CD4-positive, alpha-beta T cell (primary cell): ENCODE measurements around the gene PRKCQ. TPM values are rescaled to one million over a fixed set of nuclear protein-coding genes. Genes with fewer than 3 reads are reported as not detected.

Experiments
- ATAC-seq: fragments of 200-7000 bp; cut with Tn5 transposase; one replicate; pipeline ENCODE4 v1.10.0; 2022; ENCODE audit warnings: mild to moderate bottlenecking; ENCODE audit not compliant: poor library complexity
- CTCF ChIA-PET: fragments of 350-600 bp; sonication (Branson Sonifier 250); formaldehyde crosslinking; loops from one replicate; lab custom pipeline; 2021; ENCODE audit warnings: antibody characterized with exemption, inconsistent platforms; lab: Charles Lee
- POLR2A ChIA-PET: fragments of 350-600 bp; sonication (Branson Sonifier 250); formaldehyde crosslinking; loops from one replicate; lab custom pipeline; 2021; ENCODE audit warnings: antibody characterized with exemption, inconsistent platforms; lab: Charles Lee
- DNase-seq, 14 experiments: peaks; one replicate each; pipeline ENCODE4 v3.0.0-alpha.2; 2013 to 2020; ENCODE audit warnings: mixed read lengths in 2 of 14
- H3K27ac ChIP-seq, 2 donors: one replicate each; pipeline versions ENCODE4 v1.5.1 to v1.7.0; 2013; ENCODE audit warnings: low read length in 2 of 2, low read depth in 1 of 2, mild to moderate bottlenecking in 1 of 2
- H3K27me3 ChIP-seq, 2 experiments: 1 replicate in 1 of 2; 2 replicates in 1 of 2; pipeline versions ENCODE4 v1.6.1 to v1.7.0; 2013; ENCODE audit warnings: low read length in 2 of 2, control low read depth in 1 of 2, mild to moderate bottlenecking in 1 of 2, moderate library complexity in 1 of 2; ENCODE audit not compliant: insufficient read depth in 2 of 2, control insufficient read depth in 1 of 2
- H3K36me3 ChIP-seq: one replicate; pipeline ENCODE4 v1.6.1; 2013; ENCODE audit warnings: low read length, control low read depth; ENCODE audit not compliant: insufficient read depth
- H3K4me1 ChIP-seq: one replicate; pipeline ENCODE4 v1.6.1; 2013; ENCODE audit warnings: low read length, control low read depth; ENCODE audit not compliant: insufficient read depth
- H3K4me3 ChIP-seq: one replicate; pipeline ENCODE4 v1.5.1; 2013; ENCODE audit warnings: mild to moderate bottlenecking, low read length, moderate library complexity
- H3K9me3 ChIP-seq, 2 experiments: 1 replicate in 1 of 2; 2 replicates in 1 of 2; pipeline versions ENCODE4 v1.6.1 to v1.7.0; 2013; ENCODE audit warnings: low read length in 2 of 2, mild to moderate bottlenecking in 2 of 2, control low read depth in 1 of 2, moderate library complexity in 1 of 2; ENCODE audit not compliant: control insufficient read depth in 1 of 2, insufficient read depth in 1 of 2
- H3K27ac Mint-ChIP-seq: one replicate; pipeline ENCODE4 v1.8.0; 2020; ENCODE audit warnings: mixed read lengths
- H3K27me3 Mint-ChIP-seq: one replicate; pipeline ENCODE4 v1.8.0; 2021; ENCODE audit warnings: mixed read lengths
- H3K36me3 Mint-ChIP-seq: one replicate; pipeline ENCODE4 v1.8.0; 2021; ENCODE audit warnings: low read depth, mixed read lengths
- H3K4me1 Mint-ChIP-seq: one replicate; pipeline ENCODE4 v1.8.0; 2021; ENCODE audit warnings: low read depth, mixed read lengths
- H3K4me3 Mint-ChIP-seq: one replicate; pipeline ENCODE4 v1.8.0; 2020; ENCODE audit warnings: mild to moderate bottlenecking, mixed read lengths
- H3K9me3 Mint-ChIP-seq: one replicate; pipeline ENCODE4 v1.8.0; 2020; ENCODE audit warnings: mixed read lengths
- CTCF ChIP-seq: fragments of 200-600 bp; IDR thresholded peaks from one replicate; pipeline ENCODE4 v1.8.0; 2022; ENCODE audit warnings: antibody characterized with exemption, mild to moderate bottlenecking
- intact Hi-C, 2 experiments: fragments of 100-400 bp; cut with DNase I in 1 of 2; cut with micrococcal nuclease in 1 of 2; formaldehyde crosslinking; loops; one replicate each; pipeline versions ENCODE4 v1.15.1 to v1.9.0; 2023 to 2025; cut with DNase I, micrococcal nuclease
- total RNA-seq, 174 experiments: library from RNA in 2 of 174; stranded (reverse) in 2 of 174; gene quantifications; one replicate each; pipeline ENCODE4 v1.2.3 and lab custom pipeline; 2021 to 2026

Gene PRKCQ
- total RNA-seq, 2 experiments from 2014 or later: 43.4 to 43.9 TPM

GRCh38 chr10:6390213-6390845, 189.7 kb downstream of the PRKCQ start:
- H3K4me1 ChIP-seq: no peaks in the 10 kb centered on the region
- TF ChIP-seq CTCF: no peak
- Mint-ChIP-seq H3K27ac (no peak overlapping the region), H3K4me1 (no peaks in the 10 kb centered on the region), H3K4me3 (no peak overlapping the region), H3K9me3 (peaks cover 3% of the 10 kb centered on the region), H3K36me3 (peaks cover 18% of the 10 kb centered on the region), H3K27me3 (no peaks in the 10 kb centered on the region)
- no peak overlapping the region for H3K4me3 ChIP-seq
- CTCF ChIA-PET: interaction anchor here (1.0 kb wide), 1 partner anchor 11 kb away, joined by 4 read pairs; no protein-coding TSS in a partner anchor
- DNase-seq (no peak), ATAC-seq (no peak)
- H3K36me3 ChIP-seq: no peaks in the 10 kb centered on the region
- intact Hi-C loops: no loop called here
- no peak overlapping the region for H3K27ac ChIP-seq
- no peaks in the 10 kb centered on the region for H3K27me3 ChIP-seq
- POLR2A ChIA-PET: interaction anchor here (2.2 kb wide), 1 partner anchor 42 kb away, joined by 7 read pairs; no protein-coding TSS in a partner anchor
- peaks cover 8 to 17% of the 10 kb centered on the region in 2 experiments for H3K9me3 ChIP-seq

GRCh38 chr10:6388261-6388893, 191.7 kb downstream of the PRKCQ start:
- Mint-ChIP-seq H3K4me3 (no peak overlapping the region), H3K9me3 (peaks cover 3% of the 10 kb centered on the region), H3K27me3 (no peaks in the 10 kb centered on the region), H3K4me1 (no peaks in the 10 kb centered on the region), H3K36me3 (peaks cover 18% of the 10 kb centered on the region), H3K27ac (no peak overlapping the region)
- no peak overlapping the region for H3K4me3 ChIP-seq
- intact Hi-C loops: loop anchor here in 1 of 2 experiments (10.0 kb wide), 1 partner anchor 114 kb away; no protein-coding TSS in a partner anchor
- peaks cover 8 to 17% of the 10 kb centered on the region in 2 experiments for H3K9me3 ChIP-seq
- no peak overlapping the region for H3K27ac ChIP-seq
- no peak for ATAC-seq
- CTCF ChIA-PET: interaction anchor here (0.8 to 0.9 kb wide), 3 partner anchors 23 to 186 kb away, joined by 3 read pairs; partner anchors contain the start of gene PFKFB3
- no peaks in the 10 kb centered on the region for H3K36me3 ChIP-seq
- no peak for DNase-seq
- no peaks in the 10 kb centered on the region for H3K27me3 ChIP-seq
- no peak for TF ChIP-seq CTCF
- POLR2A ChIA-PET: interaction anchor here (1.0 to 1.1 kb wide), 2 partner anchors 40 kb away, joined by 3 read pairs; no protein-coding TSS in a partner anchor
- no peaks in the 10 kb centered on the region for H3K4me1 ChIP-seq

- Histone ChIP-seq H3K4me3 (no peak overlapping the region), H3K36me3 (no peaks in the 10 kb centered on the region), H3K27ac (no peak overlapping the region), H3K27me3 (no peaks in the 10 kb centered on the region), H3K4me1 (peaks cover 7% of the 10 kb centered on the region), H3K9me3 (peaks cover 8 to 17% of the 10 kb centered on the region in 2 experiments)
- intact Hi-C loops: loop anchor here in 1 of 2 experiments (10.0 kb wide), 1 partner anchor 112 kb away; no protein-coding TSS in a partner anchor
- ChIA-PET CTCF (no interaction called here), POLR2A (no interaction called here)
- H3K36me3 Mint-ChIP-seq: peaks cover 22% of the 10 kb centered on the region
- no peak for TF ChIP-seq CTCF
- no peak overlapping the region for H3K27ac Mint-ChIP-seq
- H3K9me3 Mint-ChIP-seq: peaks cover 3% of the 10 kb centered on the region
- peaks cover 10% of the 10 kb centered on the region for H3K4me1 Mint-ChIP-seq
- no peaks in the 10 kb centered on the region for H3K27me3 Mint-ChIP-seq
- ATAC-seq (no peak), DNase-seq (no peak)
- H3K4me3 Mint-ChIP-seq: no peak overlapping the region
Observed at GRCh38 chr10:6386960-6387359, 193.1 kb downstream of the PRKCQ start.
